HEK293 (cell line): ENCODE results near the gene WASF3.

Experiments used
- CTCF ChIA-PET: fragments of 350-600 bp; formaldehyde crosslinking; extraction: SDS; loops from one replicate; lab custom pipeline; 2021; ENCODE audit warnings: antibody characterized with exemption; lab: Yijun Ruan, JAX
- POLR2A ChIA-PET: fragments of 300-600 bp; formaldehyde crosslinking; extraction: SDS; loops from one replicate; lab custom pipeline; 2020; ENCODE audit warnings: antibody characterized with exemption, inconsistent platforms; lab: Yijun Ruan, JAX
- H3K27ac ChIP-seq: fragments of 200-500 bp; sonication (Bioruptor generic); 2 replicates; pipeline ENCODE4 v1.5.1; 2014; ENCODE audit warnings: low read depth, low read length, control low read depth, inconsistent platforms; ENCODE audit errors: extremely low read depth
- H3K36me3 ChIP-seq, 2 experiments: fragments of 200-500 bp in 1 of 2; sonication (Bioruptor generic) in 1 of 2; 1 replicate in 1 of 2; 2 replicates in 1 of 2; pipeline ENCODE4 v1.5.1; 2014 to 2017; ENCODE audit warnings: inconsistent platforms in 2 of 2, low read length in 2 of 2; ENCODE audit not compliant: control insufficient read depth in 2 of 2, insufficient read depth in 1 of 2
- H3K4me1 ChIP-seq: fragments of 200-500 bp; sonication (Bioruptor generic); 2 replicates; pipeline ENCODE4 v1.5.1; 2014; ENCODE audit warnings: mild to moderate bottlenecking, low read length, inconsistent platforms; ENCODE audit not compliant: control insufficient read depth, insufficient read depth
- H3K4me3 ChIP-seq: 2 replicates; pipeline ENCODE4 v1.5.1; 2011; ENCODE audit warnings: low read depth, mild to moderate bottlenecking, control low read depth, low read length, moderate library complexity
- H3K9me3 ChIP-seq: fragments of 200-500 bp; sonication (Bioruptor generic); 2 replicates; pipeline ENCODE4 v1.5.1; 2014; ENCODE audit warnings: low read depth, low read length, inconsistent platforms; ENCODE audit not compliant: control insufficient read depth, insufficient read depth
- GLIS2 ChIP-seq: fragments of 450-650 bp; formaldehyde crosslinking; IDR thresholded peaks from 2 replicates; pipeline ENCODE4 v1.5.1; 2016; ENCODE audit warnings: missing biosample characterization, missing genetic modification characterization
- HOXD13 ChIP-seq: sonication (generic); formaldehyde crosslinking; IDR thresholded peaks from 2 replicates; pipeline ENCODE4 v1.8.0; 2022; ENCODE audit warnings: missing genetic modification reagents, borderline replicate concordance
- KLF16 ChIP-seq: fragments of 450-650 bp; formaldehyde crosslinking; IDR thresholded peaks from 2 replicates; pipeline ENCODE4 v1.5.1; 2017; ENCODE audit warnings: missing biosample characterization, missing genetic modification characterization
- SCRT1 ChIP-seq: fragments of 450-650 bp; formaldehyde crosslinking; IDR thresholded peaks from 2 replicates; pipeline ENCODE4 v1.5.1; 2016; ENCODE audit warnings: missing biosample characterization, missing genetic modification characterization, borderline replicate concordance
- SP3 ChIP-seq: fragments of 450-650 bp; formaldehyde crosslinking; IDR thresholded peaks from 2 replicates; pipeline ENCODE4 v1.5.1; 2016; ENCODE audit warnings: missing biosample characterization, missing genetic modification characterization
- YY1 ChIP-seq: fragments of 450-650 bp; formaldehyde crosslinking; IDR thresholded peaks from 2 replicates; pipeline ENCODE4 v1.5.1; 2018; ENCODE audit warnings: missing biosample characterization, missing genetic modification characterization
- ZBTB7A ChIP-seq: fragments of 450-650 bp; formaldehyde crosslinking; IDR thresholded peaks from 2 replicates; pipeline ENCODE4 v1.5.1; 2016; ENCODE audit warnings: low read depth, missing biosample characterization, missing genetic modification characterization
- ZFP37 ChIP-seq: fragments of 450-650 bp; formaldehyde crosslinking; IDR thresholded peaks from 2 replicates; pipeline ENCODE4 v1.5.1; 2016; ENCODE audit warnings: missing biosample characterization, missing genetic modification characterization
- ZNF223 ChIP-seq: fragments of 450-650 bp; formaldehyde crosslinking; IDR thresholded peaks from 2 replicates; pipeline ENCODE4 v1.5.1; 2016; ENCODE audit warnings: missing biosample characterization, missing genetic modification characterization
- ZNF24 ChIP-seq: fragments of 450-650 bp; formaldehyde crosslinking; IDR thresholded peaks from 2 replicates; pipeline ENCODE4 v1.5.1; 2016; ENCODE audit warnings: missing biosample characterization, missing genetic modification characterization
- ZNF311 ChIP-seq: fragments of 450-650 bp; formaldehyde crosslinking; IDR thresholded peaks from 2 replicates; pipeline ENCODE4 v1.5.1; 2017; ENCODE audit warnings: missing biosample characterization, missing genetic modification characterization, borderline replicate concordance
- ZNF426 ChIP-seq: fragments of 450-650 bp; formaldehyde crosslinking; IDR thresholded peaks from 2 replicates; pipeline ENCODE4 v1.5.1; 2017; ENCODE audit warnings: missing biosample characterization, missing genetic modification characterization, mild to moderate bottlenecking, inconsistent platforms, moderate library complexity
- ZNF501 ChIP-seq: fragments of 450-650 bp; formaldehyde crosslinking; IDR thresholded peaks from 2 replicates; pipeline ENCODE4 v1.5.1; 2016; ENCODE audit warnings: missing biosample characterization, missing genetic modification characterization
- ZNF544 ChIP-seq: fragments of 450-650 bp; formaldehyde crosslinking; IDR thresholded peaks from 2 replicates; pipeline ENCODE4 v1.5.0; 2017; ENCODE audit warnings: missing biosample characterization, missing genetic modification characterization
- ZNF626 ChIP-seq: fragments of 450-650 bp; sonication (Bioruptor Pico); formaldehyde crosslinking; IDR thresholded peaks from 2 replicates; pipeline ENCODE4 v1.5.1; 2018; ENCODE audit warnings: missing biosample characterization, missing genetic modification characterization, inconsistent platforms
- ZNF785 ChIP-seq: fragments of 450-650 bp; formaldehyde crosslinking; IDR thresholded peaks from 2 replicates; pipeline ENCODE4 v1.5.1; 2016; ENCODE audit warnings: missing biosample characterization, missing genetic modification characterization
- TF ChIP-seq, protein P1 (sequence below): fragments of 450-650 bp; formaldehyde crosslinking; IDR thresholded peaks from 2 replicates; pipeline ENCODE4 v1.5.1; 2016; ENCODE audit warnings: missing biosample characterization, missing genetic modification characterization
- TF ChIP-seq, protein P2 (sequence below): IDR thresholded peaks from 2 replicates; pipeline ENCODE4 v1.6.1; 2011; ENCODE audit warnings: mild to moderate bottlenecking, low read depth, low read length, borderline replicate concordance
- TF ChIP-seq, protein P3 (sequence below): fragments of 450-650 bp; formaldehyde crosslinking; IDR thresholded peaks from 2 replicates; pipeline ENCODE4 v1.5.1; 2016; ENCODE audit warnings: missing biosample characterization, missing genetic modification characterization
- TF ChIP-seq, protein P4 (sequence below): fragments of 450-650 bp; formaldehyde crosslinking; IDR thresholded peaks from 2 replicates; pipeline ENCODE4 v1.5.1; 2016; ENCODE audit warnings: missing biosample characterization, missing genetic modification characterization
- TF ChIP-seq, protein P5 (sequence below): fragments of 450-650 bp; formaldehyde crosslinking; IDR thresholded peaks from 2 replicates; pipeline ENCODE4 v1.5.1; 2016; ENCODE audit warnings: missing biosample characterization, missing genetic modification characterization

The WASF3 gene

DNA sequence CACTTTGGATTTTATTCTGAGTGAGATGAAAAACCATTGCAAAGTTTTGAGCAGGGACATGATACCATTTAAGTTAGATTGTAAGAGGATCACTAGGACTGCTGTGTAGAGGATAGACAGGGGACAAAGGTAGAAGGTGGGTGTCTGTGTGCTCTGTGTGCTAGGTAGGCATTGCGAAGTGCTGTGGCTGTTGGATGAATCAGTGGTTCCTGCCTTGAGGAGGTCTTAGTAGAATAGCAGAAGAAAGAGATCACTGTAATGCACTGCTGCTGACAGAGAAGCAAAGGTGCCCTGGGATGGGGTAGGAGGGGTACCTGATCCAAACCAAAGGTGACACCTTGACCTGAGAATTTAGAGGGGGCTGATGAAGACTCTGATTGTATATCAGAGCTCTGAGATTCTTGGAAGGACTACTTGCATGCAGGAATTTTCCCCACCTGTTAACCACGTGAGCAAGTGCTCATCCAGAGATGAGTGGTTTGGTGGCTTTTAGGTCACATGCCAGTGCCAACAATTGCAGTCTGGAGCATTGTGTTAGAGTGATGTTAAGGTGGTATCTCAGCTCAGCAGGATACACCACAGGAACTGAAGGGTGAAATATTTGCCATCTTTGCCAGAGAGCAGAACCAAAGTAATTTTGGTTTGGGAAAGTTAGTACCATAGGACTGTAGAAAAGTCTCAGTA, 10.8 kb downstream of the WASF3 start:
- Histone ChIP-seq H3K27ac (no peak overlapping the region), H3K36me3 (no peaks in the 10 kb centered on the region; a peak in 1 of 3 replicates), H3K4me3 (no peak overlapping the region), H3K4me1 (no peaks in the 10 kb centered on the region), H3K9me3 (no peaks in the 10 kb centered on the region)
- TF ChIP-seq ZNF311 (tag by site-specific recombination) (no peak), ZFP37 (tag by site-specific recombination) (no peak), HOXD13 (no peak), ZNF223 (tag by site-specific recombination) (no peak), ZNF544 (tag by site-specific recombination) (no peak), ZNF24 (tag by site-specific recombination) (no peak), ZBTB7A (no peak), SCRT1 (tag by site-specific recombination) (no peak)
- TF ChIP-seq, protein P1, sequence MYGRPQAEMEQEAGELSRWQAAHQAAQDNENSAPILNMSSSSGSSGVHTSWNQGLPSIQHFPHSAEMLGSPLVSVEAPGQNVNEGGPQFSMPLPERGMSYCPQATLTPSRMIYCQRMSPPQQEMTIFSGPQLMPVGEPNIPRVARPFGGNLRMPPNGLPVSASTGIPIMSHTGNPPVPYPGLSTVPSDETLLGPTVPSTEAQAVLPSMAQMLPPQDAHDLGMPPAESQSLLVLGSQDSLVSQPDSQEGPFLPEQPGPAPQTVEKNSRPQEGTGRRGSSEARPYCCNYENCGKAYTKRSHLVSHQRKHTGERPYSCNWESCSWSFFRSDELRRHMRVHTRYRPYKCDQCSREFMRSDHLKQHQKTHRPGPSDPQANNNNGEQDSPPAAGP (tag by site-specific recombination) = no peak
- TF ChIP-seq, protein P2, sequence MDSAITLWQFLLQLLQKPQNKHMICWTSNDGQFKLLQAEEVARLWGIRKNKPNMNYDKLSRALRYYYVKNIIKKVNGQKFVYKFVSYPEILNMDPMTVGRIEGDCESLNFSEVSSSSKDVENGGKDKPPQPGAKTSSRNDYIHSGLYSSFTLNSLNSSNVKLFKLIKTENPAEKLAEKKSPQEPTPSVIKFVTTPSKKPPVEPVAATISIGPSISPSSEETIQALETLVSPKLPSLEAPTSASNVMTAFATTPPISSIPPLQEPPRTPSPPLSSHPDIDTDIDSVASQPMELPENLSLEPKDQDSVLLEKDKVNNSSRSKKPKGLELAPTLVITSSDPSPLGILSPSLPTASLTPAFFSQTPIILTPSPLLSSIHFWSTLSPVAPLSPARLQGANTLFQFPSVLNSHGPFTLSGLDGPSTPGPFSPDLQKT = no peak
- TF ChIP-seq, protein P3, sequence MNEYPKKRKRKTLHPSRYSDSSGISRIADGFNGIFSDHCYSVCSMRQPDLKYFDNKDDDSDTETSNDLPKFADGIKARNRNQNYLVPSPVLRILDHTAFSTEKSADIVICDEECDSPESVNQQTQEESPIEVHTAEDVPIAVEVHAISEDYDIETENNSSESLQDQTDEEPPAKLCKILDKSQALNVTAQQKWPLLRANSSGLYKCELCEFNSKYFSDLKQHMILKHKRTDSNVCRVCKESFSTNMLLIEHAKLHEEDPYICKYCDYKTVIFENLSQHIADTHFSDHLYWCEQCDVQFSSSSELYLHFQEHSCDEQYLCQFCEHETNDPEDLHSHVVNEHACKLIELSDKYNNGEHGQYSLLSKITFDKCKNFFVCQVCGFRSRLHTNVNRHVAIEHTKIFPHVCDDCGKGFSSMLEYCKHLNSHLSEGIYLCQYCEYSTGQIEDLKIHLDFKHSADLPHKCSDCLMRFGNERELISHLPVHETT (tag by site-specific recombination) = no peak
- ChIA-PET CTCF (no interaction called here), POLR2A (no interaction called here)

DNA sequence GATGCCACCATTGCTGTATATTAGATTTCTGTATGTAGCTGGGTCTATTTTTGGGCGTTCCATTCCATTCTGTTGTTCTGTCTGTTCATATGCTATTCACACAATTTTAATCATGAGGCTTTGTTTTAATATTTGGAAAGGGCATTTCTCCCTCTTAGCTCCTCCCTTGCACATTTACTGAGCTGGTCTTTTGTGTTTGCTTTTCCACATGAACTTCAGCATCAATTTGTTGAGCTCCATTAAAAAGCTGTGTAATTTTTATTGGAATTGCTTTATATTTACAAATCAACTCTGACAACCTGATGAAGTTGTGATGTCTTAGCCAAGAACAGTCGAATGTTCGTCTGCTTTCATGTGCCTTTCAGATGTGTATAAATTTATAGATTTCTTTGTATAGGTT, 14.0 kb downstream of the WASF3 start:
- CTCF ChIA-PET = interaction anchor here (0.7 to 0.9 kb wide), 2 partner anchors 14 to 89 kb away, joined by 3 to 7 read pairs; no protein-coding TSS in a partner anchor
- Histone ChIP-seq H3K4me1 (no peaks in the 10 kb centered on the region), H3K9me3 (no peaks in the 10 kb centered on the region), H3K4me3 (no peak overlapping the region), H3K36me3 (no peaks in the 10 kb centered on the region), H3K27ac (no peak overlapping the region)
- TF ChIP-seq ZBTB7A = no peak
- POLR2A ChIA-PET = no interaction called here

DNA sequence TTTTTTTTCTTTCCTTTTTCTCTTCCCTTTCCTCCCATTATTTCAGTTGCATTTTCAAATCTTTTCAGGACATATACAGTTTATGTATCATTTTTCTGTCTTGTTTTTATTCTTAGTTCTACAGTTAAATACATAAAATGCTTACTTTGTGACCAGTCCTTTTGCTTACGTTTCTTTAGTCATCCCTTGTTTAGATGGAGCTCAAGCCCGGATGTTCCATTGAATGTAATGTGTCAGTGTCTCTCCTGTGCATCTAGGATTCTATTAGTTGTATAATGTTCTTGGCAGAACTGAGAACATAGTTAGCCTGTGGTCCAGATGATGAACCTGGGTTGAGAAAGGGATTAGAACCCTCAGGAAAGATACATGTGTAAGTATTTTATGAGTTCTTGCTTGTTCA, 17.8 kb downstream of the WASF3 start:
- H3K36me3 ChIP-seq = no peaks in the 10 kb centered on the region
- ChIA-PET POLR2A (no interaction called here), CTCF (interaction anchor here (0.6 kb wide), 1 partner anchor 82 kb away, joined by 3 read pairs; no protein-coding TSS in a partner anchor)
- H3K9me3 ChIP-seq = no peaks in the 10 kb centered on the region
- H3K4me3 ChIP-seq = no peak overlapping the region
- H3K27ac ChIP-seq = no peak overlapping the region
- no peaks in the 10 kb centered on the region for H3K4me1 ChIP-seq
- TF ChIP-seq ZNF626 (tag by site-specific recombination) (no peak), KLF16 (tag by site-specific recombination) (no peak), ZNF785 (tag by site-specific recombination) (no peak), SP3 (no peak), GLIS2 (tag by site-specific recombination) (no peak), ZNF501 (tag by site-specific recombination) (no peak), YY1 (tag by site-specific recombination) (no peak), ZNF426 (tag by site-specific recombination) (no peak)
- TF ChIP-seq, protein P4, sequence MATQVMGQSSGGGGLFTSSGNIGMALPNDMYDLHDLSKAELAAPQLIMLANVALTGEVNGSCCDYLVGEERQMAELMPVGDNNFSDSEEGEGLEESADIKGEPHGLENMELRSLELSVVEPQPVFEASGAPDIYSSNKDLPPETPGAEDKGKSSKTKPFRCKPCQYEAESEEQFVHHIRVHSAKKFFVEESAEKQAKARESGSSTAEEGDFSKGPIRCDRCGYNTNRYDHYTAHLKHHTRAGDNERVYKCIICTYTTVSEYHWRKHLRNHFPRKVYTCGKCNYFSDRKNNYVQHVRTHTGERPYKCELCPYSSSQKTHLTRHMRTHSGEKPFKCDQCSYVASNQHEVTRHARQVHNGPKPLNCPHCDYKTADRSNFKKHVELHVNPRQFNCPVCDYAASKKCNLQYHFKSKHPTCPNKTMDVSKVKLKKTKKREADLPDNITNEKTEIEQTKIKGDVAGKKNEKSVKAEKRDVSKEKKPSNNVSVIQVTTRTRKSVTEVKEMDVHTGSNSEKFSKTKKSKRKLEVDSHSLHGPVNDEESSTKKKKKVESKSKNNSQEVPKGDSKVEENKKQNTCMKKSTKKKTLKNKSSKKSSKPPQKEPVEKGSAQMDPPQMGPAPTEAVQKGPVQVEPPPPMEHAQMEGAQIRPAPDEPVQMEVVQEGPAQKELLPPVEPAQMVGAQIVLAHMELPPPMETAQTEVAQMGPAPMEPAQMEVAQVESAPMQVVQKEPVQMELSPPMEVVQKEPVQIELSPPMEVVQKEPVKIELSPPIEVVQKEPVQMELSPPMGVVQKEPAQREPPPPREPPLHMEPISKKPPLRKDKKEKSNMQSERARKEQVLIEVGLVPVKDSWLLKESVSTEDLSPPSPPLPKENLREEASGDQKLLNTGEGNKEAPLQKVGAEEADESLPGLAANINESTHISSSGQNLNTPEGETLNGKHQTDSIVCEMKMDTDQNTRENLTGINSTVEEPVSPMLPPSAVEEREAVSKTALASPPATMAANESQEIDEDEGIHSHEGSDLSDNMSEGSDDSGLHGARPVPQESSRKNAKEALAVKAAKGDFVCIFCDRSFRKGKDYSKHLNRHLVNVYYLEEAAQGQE (tag by site-specific recombination) = no peak
- TF ChIP-seq, protein P5, sequence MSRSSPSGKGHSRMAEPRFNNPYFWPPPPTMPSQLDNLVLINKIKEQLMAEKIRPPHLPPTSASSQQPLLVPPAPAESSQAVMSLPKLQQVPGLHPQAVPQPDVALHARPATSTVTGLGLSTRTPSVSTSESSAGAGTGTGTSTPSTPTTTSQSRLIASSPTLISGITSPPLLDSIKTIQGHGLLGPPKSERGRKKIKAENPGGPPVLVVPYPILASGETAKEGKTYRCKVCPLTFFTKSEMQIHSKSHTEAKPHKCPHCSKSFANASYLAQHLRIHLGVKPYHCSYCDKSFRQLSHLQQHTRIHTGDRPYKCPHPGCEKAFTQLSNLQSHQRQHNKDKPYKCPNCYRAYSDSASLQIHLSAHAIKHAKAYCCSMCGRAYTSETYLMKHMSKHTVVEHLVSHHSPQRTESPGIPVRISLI (tag by site-specific recombination) = no peak
- TF ChIP-seq, protein P3 (tag by site-specific recombination) = no peak
